GM23248 (cell line): ENCODE measurements around the gene HOXB3. TPM values are rescaled to one million over a fixed set of nuclear protein-coding genes. Genes with fewer than 3 reads are reported as not detected.

ENCODE experiments used
- DNase-seq: peaks from one replicate; pipeline ENCODE4 v3.0.0-alpha.2; 2015
- H2AFZ ChIP-seq: fragments of 200-600 bp; sonication (generic); 2 replicates; pipeline ENCODE4 v1.6.1; 2016; ENCODE audit warnings: antibody characterized with exemption
- H3F3A ChIP-seq: fragments of 200-600 bp; sonication (generic); 2 replicates; pipeline ENCODE4 v1.6.1; 2016; ENCODE audit warnings: mild to moderate bottlenecking, antibody characterized with exemption, mixed run types; ENCODE audit not compliant: insufficient read depth
- H3K27ac ChIP-seq: fragments of 200-600 bp; sonication (generic); 2 replicates; pipeline ENCODE4 v1.5.1; 2016; ENCODE audit warnings: mild to moderate bottlenecking
- H3K27me3 ChIP-seq: fragments of 200-600 bp; sonication (generic); replicated peaks from 2 replicates; pipeline ENCODE4 v1.6.1; 2016; ENCODE audit warnings: mild to moderate bottlenecking; ENCODE audit not compliant: insufficient read depth
- H3K36me3 ChIP-seq: fragments of 200-600 bp; sonication (generic); 2 replicates; pipeline ENCODE4 v1.6.1; 2016; ENCODE audit warnings: low read depth, mild to moderate bottlenecking
- H3K4me1 ChIP-seq: fragments of 200-600 bp; sonication (generic); 2 replicates; pipeline ENCODE4 v1.6.1; 2016; ENCODE audit warnings: mild to moderate bottlenecking; ENCODE audit not compliant: insufficient read depth
- H3K4me2 ChIP-seq: fragments of 200-600 bp; sonication (generic); one replicate; pipeline ENCODE4 v1.6.1; 2016; ENCODE audit warnings: mild to moderate bottlenecking; ENCODE audit not compliant: unreplicated experiment
- H3K4me3 ChIP-seq: fragments of 200-600 bp; sonication (generic); 2 replicates; pipeline ENCODE4 v1.5.1; 2016; ENCODE audit warnings: mild to moderate bottlenecking
- H3K79me2 ChIP-seq: fragments of 200-600 bp; sonication (generic); 2 replicates; pipeline ENCODE4 v1.6.1; 2016; ENCODE audit warnings: mild to moderate bottlenecking; ENCODE audit not compliant: insufficient read depth
- H3K9ac ChIP-seq: fragments of 200-600 bp; sonication (generic); 2 replicates; pipeline ENCODE4 v1.6.1; 2016; ENCODE audit warnings: mild to moderate bottlenecking
- H3K9me2 ChIP-seq: fragments of 200-600 bp; sonication (generic); 2 replicates; pipeline ENCODE4 v1.6.1; 2016; ENCODE audit warnings: mixed run types, mild to moderate bottlenecking, moderate library complexity; ENCODE audit not compliant: insufficient read depth
- H3K9me3 ChIP-seq: fragments of 200-600 bp; sonication (generic); one replicate; pipeline ENCODE4 v1.6.1; 2017; ENCODE audit warnings: low read depth
- H4K20me1 ChIP-seq: fragments of 200-600 bp; sonication (generic); 2 replicates; pipeline ENCODE4 v1.6.0; 2016; ENCODE audit not compliant: insufficient read depth
- EZH2 ChIP-seq: fragments of 200-600 bp; sonication (generic); IDR thresholded peaks from 2 replicates; pipeline ENCODE4 v1.6.1; 2018; ENCODE audit warnings: antibody characterized with exemption, mild to moderate bottlenecking; ENCODE audit not compliant: insufficient read depth, poor library complexity, severe bottlenecking
- EZH2phosphoT487 ChIP-seq: fragments of 200-600 bp; sonication (generic); IDR thresholded peaks from 2 replicates; pipeline ENCODE4 v1.6.1; 2018; ENCODE audit warnings: antibody characterized with exemption, moderate library complexity, mild to moderate bottlenecking, low read depth; ENCODE audit not compliant: insufficient read depth
- WGBS, 2 experiments: methylation state at CpG; one replicate each; pipeline ENCODE4 v1.1.6; 2015 to 2017; ENCODE audit warnings: low lambda C conversion rate in 2 of 2, low coverage in 1 of 2; ENCODE audit errors: missing lambda C conversion rate in 2 of 2; 5-methylcytosine and 5-hydroxymethylcytosine counted together
- in situ Hi-C: fragments of 300-500 bp; cut with MboI; formaldehyde crosslinking; loops from 2 replicates; pipeline ENCODE4 v1.15.0; 2020
- polyA plus RNA-seq: library from polyadenylated mRNA; unstranded; fragments of >200 nt; fragmentation: Nextera tagmentation; extraction: Ambion mirVana; gene quantifications from 2 replicates; pipeline ENCODE4 v1.2.1, GENCODE V29; 2016
- total RNA-seq: library from RNA; depleted of rRNA; stranded (reverse); fragments of >200 nt; shearing (Covaris generic); gene quantifications from 2 replicates; pipeline ENCODE4 v1.2.3, GENCODE V29; 2014

The HOXB3 gene
- total and polyA plus RNA-seq, 2 experiments from 2014 or later = 1.9 to 2.4 TPM

GRCh38 chr17:48603959-48604769 lies 14.1 kb upstream of the HOXB3 start:
- H3K79me2 ChIP-seq = peaks cover 42% of the 10 kb centered on the region
- no peaks in the 10 kb centered on the region for H4K20me1 ChIP-seq
- in situ Hi-C loops = no loop called here
- 7 to 12% methylated on average over 20 to 21 of the region's 21 CpGs for WGBS, 2 experiments
- no peaks in the 10 kb centered on the region for H3K9me3 ChIP-seq
- peak overlapping the region; percentile 70 for H3K9ac ChIP-seq
- DNase-seq = peak; percentile 73
- H3K27ac ChIP-seq = peak overlapping the region; percentile 53
- no peak for TF ChIP-seq EZH2phosphoT487
- no peak for TF ChIP-seq EZH2
- H3F3A ChIP-seq = 0 out of 2 replicates have a peak, but pooled peaks cover 8% of the 10 kb centered on the region
- peak overlapping the region; percentile 87 for H2AFZ ChIP-seq
- peak overlapping the region; percentile 93 for H3K4me2 ChIP-seq
- H3K4me3 ChIP-seq = peak overlapping the region; percentile 77
- no peaks in the 10 kb centered on the region for H3K36me3 ChIP-seq
- 0 out of 2 replicates have a peak, but pooled peaks cover 3% of the 10 kb centered on the region for H3K4me1 ChIP-seq
- no peaks in the 10 kb centered on the region for H3K9me2 ChIP-seq
- 0 out of 2 replicates have a peak, but pooled peaks cover 2% of the 10 kb centered on the region for H3K27me3 ChIP-seq

GRCh38 chr17:48601539-48602425 lies 11.7 kb upstream of the HOXB3 start:
- peak overlapping the region; percentile 70; the same call in 1 of the 2 replicates for H3K9ac ChIP-seq
- H3K4me2 ChIP-seq = peak overlapping the region; percentile 93
- no peaks in the 10 kb centered on the region for H3K9me2 ChIP-seq
- 0 out of 2 replicates have a peak, but pooled peaks cover 2% of the 10 kb centered on the region for H3K27me3 ChIP-seq
- peaks cover 59% of the 10 kb centered on the region for H3K79me2 ChIP-seq
- 0 out of 2 replicates have a peak, but pooled peaks cover 8% of the 10 kb centered on the region for H3F3A ChIP-seq
- peak overlapping the region; percentile 87 for H2AFZ ChIP-seq
- in situ Hi-C loops = no loop called here
- no peak for DNase-seq
- H3K9me3 ChIP-seq = no peaks in the 10 kb centered on the region
- 0 out of 2 replicates have a peak, but pooled peaks cover 3% of the 10 kb centered on the region for H3K4me1 ChIP-seq
- WGBS, 2 experiments = 32 to 35% methylated on average over 33 to 35 of the region's 35 CpGs
- peak overlapping the region; percentile 77 for H3K4me3 ChIP-seq
- TF ChIP-seq EZH2phosphoT487 (no peak), EZH2 (no peak)
- H3K36me3 ChIP-seq = no peaks in the 10 kb centered on the region
- no peaks in the 10 kb centered on the region for H4K20me1 ChIP-seq
- H3K27ac ChIP-seq = no peak overlapping the region

GRCh38 chr17:48601207-48601538 lies 11.1 kb upstream of the HOXB3 start:
- WGBS, 2 experiments = 91 to 92% methylated on average over 4 of the region's 4 CpGs
- no peaks in the 10 kb centered on the region for H4K20me1 ChIP-seq
- 0 out of 2 replicates have a peak, but pooled peaks cover 3% of the 10 kb centered on the region for H3K4me1 ChIP-seq
- 0 out of 2 replicates have a peak, but pooled peaks cover 2% of the 10 kb centered on the region for H3K27me3 ChIP-seq
- TF ChIP-seq EZH2phosphoT487 (no peak), EZH2 (no peak)
- H2AFZ ChIP-seq = no peak overlapping the region
- 0 out of 2 replicates have a peak, but pooled peaks cover 8% of the 10 kb centered on the region for H3F3A ChIP-seq
- no peaks in the 10 kb centered on the region for H3K9me3 ChIP-seq
- no peaks in the 10 kb centered on the region for H3K9me2 ChIP-seq
- H3K27ac ChIP-seq = no peak overlapping the region
- H3K4me3 ChIP-seq = no peak overlapping the region
- peaks cover 64% of the 10 kb centered on the region for H3K79me2 ChIP-seq
- no peak overlapping the region for H3K9ac ChIP-seq
- H3K4me2 ChIP-seq = no peak overlapping the region
- no peaks in the 10 kb centered on the region for H3K36me3 ChIP-seq
- in situ Hi-C loops = no loop called here
- DNase-seq = no peak
